Loucy (cell line): Measurements from ENCODE around the gene DCTN2.

Experiments used
- H2AFZ ChIP-seq: fragments of 200-600 bp; sonication (generic); 2 replicates; pipeline ENCODE4 v1.6.0; 2016; ENCODE audit warnings: antibody characterized with exemption, mild to moderate bottlenecking, low read length, moderate library complexity
- H3F3A ChIP-seq: fragments of 200-600 bp; 2 replicates; pipeline ENCODE4 v1.6.0; 2016; ENCODE audit warnings: antibody characterized with exemption, low read depth, mild to moderate bottlenecking
- H3K27me3 ChIP-seq: fragments of 200-600 bp; sonication (generic); 2 replicates; pipeline ENCODE4 v1.6.1; 2014; ENCODE audit warnings: low read length, mild to moderate bottlenecking; ENCODE audit not compliant: insufficient read depth, poor library complexity, severe bottlenecking
- H3K36me3 ChIP-seq: fragments of 200-600 bp; sonication (generic); 2 replicates; pipeline ENCODE4 v1.6.1; 2016; ENCODE audit warnings: low read length; ENCODE audit not compliant: insufficient read depth
- H3K4me1 ChIP-seq: fragments of 200-600 bp; sonication (generic); 2 replicates; pipeline ENCODE4 v1.5.1; 2014; ENCODE audit warnings: low read length, mild to moderate bottlenecking; ENCODE audit not compliant: insufficient read depth, poor library complexity, severe bottlenecking
- H3K4me2 ChIP-seq: fragments of 200-600 bp; sonication (generic); 2 replicates; pipeline ENCODE4 v1.6.0; 2014; ENCODE audit warnings: antibody characterized with exemption, low read length, low read depth, mild to moderate bottlenecking; ENCODE audit not compliant: poor library complexity, severe bottlenecking
- H3K4me3 ChIP-seq: fragments of 200-600 bp; sonication (generic); 2 replicates; pipeline ENCODE4 v1.5.1; 2014; ENCODE audit warnings: low read length, mild to moderate bottlenecking, mixed read lengths; ENCODE audit not compliant: poor library complexity, severe bottlenecking
- H3K79me2 ChIP-seq: fragments of 200-600 bp; sonication (generic); 2 replicates; pipeline ENCODE4 v1.6.1; 2014; ENCODE audit warnings: low read length; ENCODE audit not compliant: insufficient read depth
- H3K9ac ChIP-seq: fragments of 200-600 bp; sonication (generic); 2 replicates; pipeline ENCODE4 v1.6.0; 2014; ENCODE audit warnings: mild to moderate bottlenecking, low read depth, low read length, moderate library complexity; ENCODE audit not compliant: poor library complexity, severe bottlenecking
- H3K9me2 ChIP-seq: fragments of 200-600 bp; sonication (generic); replicated peaks from 2 replicates; pipeline ENCODE4 v1.6.1; 2016; ENCODE audit warnings: low read depth, low read length, mixed read lengths
- H3K9me3 ChIP-seq: fragments of 200-600 bp; sonication (generic); 2 replicates; pipeline ENCODE4 v1.6.1; 2014; ENCODE audit warnings: mild to moderate bottlenecking, antibody characterized with exemption, low read length, low read depth; ENCODE audit not compliant: insufficient read depth
- H4K20me1 ChIP-seq: fragments of 200-600 bp; sonication (generic); 2 replicates; pipeline ENCODE4 v1.6.0; 2014; ENCODE audit warnings: antibody characterized with exemption, low read length, mild to moderate bottlenecking; ENCODE audit not compliant: insufficient read depth, poor library complexity, severe bottlenecking
- CTCF ChIP-seq: fragments of 200-600 bp; sonication (generic); conservative IDR thresholded peaks from 2 replicates; pipeline ENCODE4 v1.5.1; 2014; ENCODE audit warnings: mild to moderate bottlenecking, antibody characterized with exemption, low read length
- EZH2phosphoT487 ChIP-seq: fragments of 200-600 bp; IDR thresholded peaks from 2 replicates; pipeline ENCODE4 v1.6.1; 2018; ENCODE audit warnings: antibody characterized with exemption, mild to moderate bottlenecking, moderate library complexity, borderline replicate concordance

Gene DCTN2

GRCh38 chr12:57513266-57513665, 33.7 kb downstream of the DCTN2 start:
- Histone ChIP-seq H3F3A (no peaks in the 10 kb centered on the region; the same call in 1 of the 2 replicates), H4K20me1 (peaks cover 16% of the 10 kb centered on the region), H3K4me2 (no peak overlapping the region), H3K4me3 (no peak overlapping the region), H3K27me3 (no peaks in the 10 kb centered on the region), H2AFZ (no peak overlapping the region), H3K4me1 (peaks cover 3% of the 10 kb centered on the region), H3K9me3 (no peaks in the 10 kb centered on the region), H3K79me2 (peaks cover 12% of the 10 kb centered on the region), H3K36me3 (peaks cover 89% of the 10 kb centered on the region), H3K9me2 (no peaks in the 10 kb centered on the region), H3K9ac (no peak overlapping the region)
- TF ChIP-seq EZH2phosphoT487 (no peak), CTCF (no peak)

- no peak overlapping the region for H2AFZ ChIP-seq
- TF ChIP-seq CTCF (no peak), EZH2phosphoT487 (no peak)
- no peak overlapping the region for H3K4me3 ChIP-seq
- H3F3A ChIP-seq, result no peaks in the 10 kb centered on the region; the same call in 1 of the 2 replicates
- H3K4me2 ChIP-seq, result no peak overlapping the region
- no peaks in the 10 kb centered on the region for H3K9me3 ChIP-seq
- no peaks in the 10 kb centered on the region for H3K9me2 ChIP-seq
- no peaks in the 10 kb centered on the region for H3K27me3 ChIP-seq
- no peaks in the 10 kb centered on the region for H3K4me1 ChIP-seq
- peaks cover 85% of the 10 kb centered on the region for H3K36me3 ChIP-seq
- H3K9ac ChIP-seq, result no peak overlapping the region
- 0 out of 2 replicates have a peak, but pooled peaks cover 7% of the 10 kb centered on the region for H3K79me2 ChIP-seq
- peaks cover 13% of the 10 kb centered on the region for H4K20me1 ChIP-seq
Measured at GRCh38 chr12:57512665-57513064, 34.3 kb downstream of the DCTN2 start.

GRCh38 chr12:57511588-57512325, 35.2 kb downstream of the DCTN2 start:
- H2AFZ ChIP-seq, result no peak overlapping the region
- no peaks in the 10 kb centered on the region for H3K9me3 ChIP-seq
- no peaks in the 10 kb centered on the region for H3K27me3 ChIP-seq
- peaks cover 77% of the 10 kb centered on the region for H3K36me3 ChIP-seq
- no peaks in the 10 kb centered on the region for H3K79me2 ChIP-seq
- H3F3A ChIP-seq, result no peaks in the 10 kb centered on the region; the same call in 1 of the 2 replicates
- TF ChIP-seq CTCF (no peak), EZH2phosphoT487 (no peak)
- no peak overlapping the region for H3K9ac ChIP-seq
- H3K9me2 ChIP-seq, result no peaks in the 10 kb centered on the region
- no peak overlapping the region for H3K4me2 ChIP-seq
- no peak overlapping the region for H3K4me3 ChIP-seq
- peaks cover 7% of the 10 kb centered on the region for H4K20me1 ChIP-seq
- H3K4me1 ChIP-seq, result no peaks in the 10 kb centered on the region
